ENCODE results near the gene BCL2L1. TPM values are rescaled to one million over a fixed set of nuclear protein-coding genes. Genes with fewer than 3 reads are reported as not detected.

BCL2L1 gene
- total and polyA plus RNA-seq, 7 donors, result 34.5 to 204 (median 58.1) TPM

GRCh38 chr20:31704225-31705119 is 18.2 kb downstream of the BCL2L1 start:
- Histone ChIP-seq H3K27ac (peak overlapping the region; percentile 85), H3K4me3 (no peak overlapping the region), H3K9me3 (no peaks in the 10 kb centered on the region), H3K36me3 (ENCODE audit: insufficient read depth in 1 of 2, low read depth in 1 of 2) (peaks cover 23% of the 10 kb centered on the region in 2 donors), H3K4me1 (peaks cover 82% of the 10 kb centered on the region), H3K27me3 (ENCODE audit: insufficient read depth in 3 of 3, low read length in 2 of 3) (no peaks in the 10 kb centered on the region)
- no peak for TF ChIP-seq CTCF (IDR thresholded peaks at IDR 0.05)
- WGBS, 3 donors, result 79 to 84% (median 80%) methylated on average over 11 of the region's 11 CpGs
- intact Hi-C loops (cut with DNase I), result no loop called here
- DNase-seq (no peak), ATAC-seq (no peak)

- Histone ChIP-seq H3K4me3 (no peak overlapping the region), H3K27ac (peak overlapping the region; percentile 98), H3K9me3 (no peaks in the 10 kb centered on the region), H3K36me3 (ENCODE audit: insufficient read depth in 1 of 2, low read depth in 1 of 2) (peaks cover 10 to 16% of the 10 kb centered on the region in 2 donors), H3K4me1 (peaks cover 81% of the 10 kb centered on the region), H3K27me3 (ENCODE audit: insufficient read depth in 3 of 3, low read length in 2 of 3) (no peaks in the 10 kb centered on the region)
- DNase-seq (no peak), ATAC-seq (no peak)
- intact Hi-C loops (cut with DNase I), result no loop called here
- no peak for TF ChIP-seq CTCF (IDR thresholded peaks at IDR 0.05)
- WGBS, 3 donors, result 73 to 81% (median 79%) methylated on average over 1 of the region's 1 CpG
These were observed 21.1 kb downstream of the BCL2L1 start for GRCh38 chr20:31701591-31701990.

GRCh38 chr20:31700747-31701146 is 21.9 kb downstream of the BCL2L1 start:
- Histone ChIP-seq H3K27me3 (ENCODE audit: insufficient read depth in 3 of 3, low read length in 2 of 3) (no peaks in the 10 kb centered on the region), H3K4me3 (no peak overlapping the region), H3K9me3 (no peaks in the 10 kb centered on the region), H3K36me3 (ENCODE audit: insufficient read depth in 1 of 2, low read depth in 1 of 2) (peaks cover 4 to 8% of the 10 kb centered on the region in 2 donors), H3K27ac (peak overlapping the region; percentile 98), H3K4me1 (peaks cover 84% of the 10 kb centered on the region)
- no peak for DNase-seq
- no peak for ATAC-seq
- TF ChIP-seq CTCF (IDR thresholded peaks at IDR 0.05), result no peak
- 68 to 74% (median 72%) methylated on average over 4 to 5 of the region's 5 CpGs for WGBS, 3 donors
- intact Hi-C loops (cut with DNase I), result no loop called here

GRCh38 chr20:31699801-31700728 is 22.6 kb downstream of the BCL2L1 start:
- Histone ChIP-seq H3K9me3 (no peaks in the 10 kb centered on the region), H3K36me3 (ENCODE audit: insufficient read depth in 1 of 2, low read depth in 1 of 2) (peaks cover 4 to 6% of the 10 kb centered on the region in 2 donors), H3K27me3 (ENCODE audit: insufficient read depth in 3 of 3, low read length in 2 of 3) (no peaks in the 10 kb centered on the region), H3K27ac (peak overlapping the region; percentile 98), H3K4me3 (no peak overlapping the region), H3K4me1 (peaks cover 85% of the 10 kb centered on the region)
- 86 to 97% (median 93%) methylated on average over 7 of the region's 7 CpGs for WGBS, 3 donors
- intact Hi-C loops (cut with DNase I), result no loop called here
- no peak for TF ChIP-seq CTCF (IDR thresholded peaks at IDR 0.05)
- ATAC-seq (no peak), DNase-seq (no peak)

All from psoas muscle (tissue), 8 donors.